HG02571 (cell line): ENCODE measurements around the gene MSH5.
"Not testable (repeated sequence)": the region's sequence is repeated elsewhere in the genome, so short reads cannot be mapped to it uniquely, and the experiment has no call there.

Source experiments
- ATAC-seq: cut with Tn5 transposase; IDR thresholded peaks from one replicate; pipeline ENCODE4 v1.9.1; 2021; ENCODE audit warnings: mild to moderate bottlenecking, moderate library complexity; ENCODE audit not compliant: unreplicated experiment

MSH5 gene

DNA sequence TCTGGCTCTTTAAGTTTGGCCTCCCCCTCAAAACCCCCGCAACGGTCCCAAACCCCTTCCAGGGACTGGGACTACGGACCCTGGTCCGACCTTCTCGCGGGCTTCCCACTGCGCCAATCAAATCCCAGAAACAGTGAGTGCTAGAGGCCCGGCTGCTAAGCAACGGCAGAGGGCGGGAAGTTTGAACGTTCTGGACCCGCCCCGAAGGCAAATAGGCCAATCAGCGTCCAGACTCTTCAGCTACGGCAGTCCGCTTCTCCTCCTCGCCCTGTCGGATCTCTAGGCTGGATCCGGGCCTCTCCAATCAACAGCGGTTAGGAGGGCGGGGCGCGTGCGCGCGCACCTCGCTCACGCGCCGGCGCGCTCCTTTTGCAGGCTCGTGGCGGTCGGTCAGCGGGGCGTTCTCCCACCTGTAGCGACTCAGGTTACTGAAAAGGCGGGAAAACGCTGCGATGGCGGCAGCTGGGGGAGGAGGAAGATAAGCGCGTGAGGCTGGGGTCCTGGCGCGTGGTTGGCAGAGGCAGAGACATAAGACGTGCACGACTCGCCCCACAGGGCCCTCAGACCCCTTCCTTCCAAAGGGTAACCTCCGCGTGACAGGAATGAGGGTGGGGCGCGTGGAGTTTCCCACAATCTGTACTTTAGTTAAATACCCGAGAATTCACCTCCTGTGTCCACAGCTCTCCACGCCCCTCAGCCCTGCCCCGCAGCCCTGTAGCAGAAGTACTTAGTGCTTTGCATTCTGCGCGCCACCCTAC is at the start of gene MSH5:
TSS of gene MSH5 (plus strand) at position 367 of the 758 bp plus-strand sequence. CDS start 462 bp downstream, outside the sequence.
- peak; percentile 77 for ATAC-seq

DNA sequence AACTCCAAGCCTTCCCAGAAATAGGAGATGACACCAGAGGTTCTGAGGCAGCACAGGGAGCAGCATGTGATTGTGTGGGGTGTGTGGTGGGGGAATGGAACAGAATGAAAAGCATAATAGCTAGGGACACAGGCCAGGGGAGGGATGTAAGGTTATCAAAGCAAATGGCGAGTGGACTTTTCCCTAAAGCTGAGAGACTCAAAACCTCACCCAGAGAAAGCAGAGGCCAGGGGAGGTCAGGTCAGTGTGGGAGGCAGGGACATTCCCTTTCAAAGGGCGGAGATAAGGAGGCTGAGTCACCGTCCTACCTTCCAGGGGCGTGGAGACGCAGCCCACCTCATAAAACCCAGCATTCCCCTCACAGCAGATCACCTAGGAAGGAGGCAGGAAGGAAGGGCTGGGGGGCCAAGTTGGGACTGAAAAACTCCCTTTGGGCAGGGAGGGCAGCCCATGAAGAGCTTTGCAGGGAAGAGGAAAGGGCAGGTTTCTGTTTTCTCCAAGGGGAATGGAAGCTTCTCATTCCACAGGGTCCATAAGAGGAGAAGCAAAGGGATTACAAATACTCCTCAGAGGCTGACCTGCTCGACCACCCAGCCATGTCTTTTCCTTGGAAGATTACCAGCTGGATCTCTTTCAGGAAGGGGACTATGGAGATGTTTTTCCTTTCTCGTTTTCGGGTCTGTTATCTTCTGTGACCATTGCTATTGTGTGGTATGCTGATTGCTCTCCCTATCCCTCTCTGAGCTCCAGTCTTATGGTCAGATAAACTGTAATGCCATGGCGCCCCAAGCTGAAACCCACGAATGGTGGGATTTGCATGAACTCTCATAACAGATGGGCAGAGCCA is 49.4 kb upstream of the MSH5 start:
- ATAC-seq, result no peak

DNA sequence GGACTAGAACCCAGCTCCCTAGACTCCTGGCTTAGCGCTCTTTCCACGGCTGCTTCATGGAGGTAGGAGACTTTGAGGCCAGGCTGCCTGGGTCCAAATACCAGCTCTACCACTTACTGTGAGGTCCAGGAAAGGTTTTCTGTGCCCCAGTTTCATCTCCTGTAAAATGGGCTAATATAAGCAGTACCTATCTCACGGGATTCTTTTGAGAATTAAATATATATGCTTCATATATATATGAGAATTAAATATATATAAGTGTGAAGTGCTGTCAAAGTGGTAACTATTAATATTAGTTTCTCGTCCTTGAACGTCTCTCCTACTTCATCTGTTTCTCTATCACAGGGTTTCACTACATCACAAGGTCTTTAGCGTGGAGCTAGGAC is 48.7 kb upstream of the MSH5 start:
- no peak for ATAC-seq

DNA sequence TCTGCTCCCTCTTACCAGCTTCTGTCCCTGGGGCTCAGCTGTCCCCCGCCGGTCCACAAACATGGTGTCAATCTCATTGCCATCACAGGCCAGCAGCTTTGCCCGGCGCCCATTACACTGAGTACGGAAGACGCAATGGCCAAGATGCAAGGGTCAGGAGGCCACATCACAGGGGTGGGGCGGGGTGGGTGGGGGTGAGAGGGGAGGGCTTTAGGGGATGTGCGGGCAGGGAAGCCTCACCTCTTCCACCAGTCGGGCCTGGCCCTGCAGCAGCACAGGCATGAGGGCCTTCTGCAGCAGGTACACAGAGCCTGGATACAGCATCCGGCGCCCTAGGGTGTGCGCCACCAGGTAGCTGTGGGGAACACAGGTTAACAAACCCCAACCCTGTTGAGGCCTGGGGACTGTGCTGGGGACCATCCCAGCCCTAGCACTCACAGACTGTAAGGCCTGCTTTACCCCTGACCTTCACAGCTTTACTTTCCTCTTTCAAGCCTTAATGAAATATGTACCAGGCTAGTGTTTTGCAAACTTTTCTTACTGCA is 48.2 kb upstream of the MSH5 start:
- no peak for ATAC-seq

DNA sequence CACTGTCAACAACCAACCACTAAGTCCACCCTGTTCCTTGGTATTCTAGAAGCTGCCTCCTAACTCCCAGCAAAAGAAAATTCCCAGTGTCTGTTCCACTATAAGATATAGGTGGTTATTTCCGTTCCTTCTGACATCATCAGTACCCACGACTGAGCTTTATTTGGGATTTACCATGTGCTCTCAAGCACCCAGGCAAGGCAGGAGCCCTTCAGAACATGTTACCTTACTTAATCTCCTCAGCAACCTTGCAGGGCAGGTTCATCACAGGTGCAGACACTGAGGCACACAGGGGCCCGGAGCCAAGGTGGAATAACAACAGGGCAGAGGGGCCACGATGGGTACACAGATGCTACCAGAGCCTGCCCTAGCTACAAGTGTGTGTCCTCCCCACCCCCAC is 47.5 kb upstream of the MSH5 start:
- no peak for ATAC-seq

DNA sequence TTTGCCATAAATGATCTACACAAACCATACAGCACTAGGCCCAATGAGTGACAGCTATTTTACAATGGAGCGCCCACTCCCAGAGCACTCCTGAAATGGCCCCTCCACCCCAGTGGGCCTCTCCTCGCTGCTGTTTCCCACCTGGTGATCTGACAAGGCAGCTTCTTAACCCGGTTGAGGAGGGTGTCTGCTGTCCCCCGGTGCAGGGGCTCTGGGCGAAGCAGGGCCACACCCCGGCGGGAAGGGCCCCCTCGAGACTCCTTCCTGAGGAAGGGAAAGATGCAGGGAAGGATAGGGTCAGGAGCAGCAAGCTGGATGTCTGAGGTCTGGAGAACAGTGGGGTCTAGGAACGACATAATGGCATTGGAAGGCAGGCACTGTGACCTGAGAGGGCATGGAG is 46.9 kb upstream of the MSH5 start:
- no peak for ATAC-seq

DNA sequence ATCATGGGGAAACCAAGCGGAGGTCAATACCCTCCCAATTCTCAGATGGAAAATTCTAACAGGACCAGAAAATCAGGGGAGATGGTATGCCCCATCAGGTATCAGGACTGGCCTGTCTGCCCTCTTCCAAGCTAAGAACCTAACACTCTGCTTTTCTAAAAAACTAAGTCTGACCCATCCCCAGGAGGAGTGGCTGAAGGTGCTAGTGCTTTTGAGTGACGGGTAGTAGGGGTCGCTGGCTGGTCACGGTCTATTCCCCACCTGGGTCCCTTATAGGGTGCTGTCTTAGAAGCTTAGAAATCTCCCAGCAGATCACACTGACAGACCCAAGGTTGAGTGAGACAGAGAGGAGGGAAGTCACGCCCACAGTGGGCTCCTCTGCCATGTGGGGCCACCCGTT is 46.3 kb upstream of the MSH5 start:
- ATAC-seq, result no peak

DNA sequence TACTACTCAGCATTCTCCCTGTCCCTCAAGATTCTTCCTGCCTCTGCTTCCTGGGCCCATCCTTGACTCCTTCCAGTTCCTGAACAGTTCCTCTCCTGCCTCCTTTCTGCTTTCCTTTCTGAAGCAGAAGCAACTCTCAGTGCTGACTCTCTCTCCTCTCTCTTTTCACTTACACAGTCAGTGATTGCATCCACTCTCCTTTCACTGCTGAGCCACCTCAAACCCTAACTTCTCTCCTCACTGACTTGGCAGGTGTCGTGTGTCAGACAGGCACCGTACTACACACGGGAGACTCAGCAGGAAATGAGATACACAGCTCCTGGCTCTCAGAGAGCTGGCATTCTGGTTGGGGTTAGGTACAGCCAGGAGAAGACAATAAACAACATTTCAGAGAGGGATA is 42.2 kb upstream of the MSH5 start:
- ATAC-seq, result no peak

DNA sequence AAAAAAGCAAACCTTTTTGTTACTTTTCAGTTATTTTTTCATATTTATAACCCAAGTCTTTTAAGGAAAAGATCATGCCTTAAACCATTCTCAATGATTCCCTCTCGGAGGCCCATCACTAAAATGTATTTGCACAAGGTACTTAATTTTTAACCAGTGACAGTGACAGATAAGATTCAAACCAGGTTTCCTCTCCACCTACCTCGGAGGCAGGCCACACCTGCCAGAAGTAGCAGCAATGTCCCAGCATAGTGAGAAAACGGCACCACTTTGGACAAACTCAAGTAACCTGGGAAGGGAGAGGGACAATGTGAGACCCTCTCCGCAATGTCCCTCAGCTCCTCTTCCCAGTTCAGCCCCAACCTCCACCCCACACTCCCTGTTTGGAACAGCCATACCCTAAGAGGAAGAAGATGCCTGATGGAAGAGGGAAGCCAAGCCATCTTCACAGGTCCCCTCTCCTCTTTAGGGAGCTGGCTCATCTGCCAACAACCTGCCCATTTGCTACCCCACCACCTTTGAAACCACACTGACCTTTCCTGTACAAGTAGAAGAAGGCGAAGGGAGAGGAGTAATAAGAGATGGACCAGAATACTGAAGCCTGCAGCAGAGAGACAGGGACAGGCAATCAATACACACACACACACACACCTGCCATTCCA is 38.9 kb upstream of the MSH5 start:
- no peak for ATAC-seq

DNA sequence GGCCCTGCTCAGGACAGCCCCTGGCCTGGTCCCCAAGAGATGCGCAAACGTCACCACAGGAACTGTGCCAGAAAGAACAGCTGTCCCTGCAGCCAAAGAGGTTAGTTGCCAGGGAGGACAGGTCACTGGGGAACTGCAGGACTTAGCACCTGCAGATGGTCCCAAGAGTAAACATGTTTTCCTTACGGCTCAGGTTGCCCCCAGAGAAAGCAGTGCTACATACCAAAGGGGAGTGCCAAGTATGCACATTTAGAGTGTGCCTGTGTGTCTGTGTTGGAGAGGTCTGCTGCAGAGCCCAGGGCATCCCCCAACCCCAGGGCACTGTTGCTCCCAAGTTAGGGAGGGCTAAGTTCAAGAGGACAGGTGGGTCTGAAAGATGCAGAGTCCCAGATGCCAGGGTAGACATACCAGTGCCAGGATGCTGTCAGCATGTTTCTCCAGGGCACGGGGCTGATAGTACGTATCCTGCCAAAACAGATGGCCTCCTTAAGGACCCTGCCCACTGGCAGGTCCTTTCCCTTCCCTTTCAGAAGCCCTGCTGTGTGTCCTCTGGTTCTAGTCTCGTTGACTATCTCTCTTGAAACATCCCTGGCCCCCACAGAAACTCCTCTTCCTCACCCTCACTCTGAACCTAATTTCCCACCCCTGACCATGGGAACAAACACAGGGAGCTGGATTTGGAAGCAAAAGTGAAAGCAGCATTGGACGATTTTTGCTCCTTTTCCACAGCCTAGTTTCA is 38.0 kb upstream of the MSH5 start:
- ATAC-seq, result no peak

DNA sequence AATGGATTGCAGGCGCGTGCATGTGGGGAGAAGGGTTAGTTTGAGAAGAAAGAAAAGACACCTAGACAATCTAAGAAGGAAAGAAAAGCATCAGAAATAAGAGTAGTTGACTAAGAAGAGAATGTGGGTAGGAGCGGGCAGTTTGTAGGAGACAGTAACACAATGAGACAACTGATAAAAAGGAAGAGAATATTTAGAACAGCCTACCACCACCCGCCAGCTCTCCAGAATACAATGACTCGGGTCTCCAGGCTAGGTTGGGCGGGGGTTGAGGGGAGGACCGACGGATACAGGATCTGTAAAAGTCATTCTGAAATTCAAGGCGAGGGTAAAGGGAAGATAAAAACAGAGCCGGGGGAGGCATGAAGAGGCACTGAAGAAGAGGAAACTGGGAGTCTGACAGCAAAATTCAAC is 37.4 kb upstream of the MSH5 start:
- no peak for ATAC-seq

DNA sequence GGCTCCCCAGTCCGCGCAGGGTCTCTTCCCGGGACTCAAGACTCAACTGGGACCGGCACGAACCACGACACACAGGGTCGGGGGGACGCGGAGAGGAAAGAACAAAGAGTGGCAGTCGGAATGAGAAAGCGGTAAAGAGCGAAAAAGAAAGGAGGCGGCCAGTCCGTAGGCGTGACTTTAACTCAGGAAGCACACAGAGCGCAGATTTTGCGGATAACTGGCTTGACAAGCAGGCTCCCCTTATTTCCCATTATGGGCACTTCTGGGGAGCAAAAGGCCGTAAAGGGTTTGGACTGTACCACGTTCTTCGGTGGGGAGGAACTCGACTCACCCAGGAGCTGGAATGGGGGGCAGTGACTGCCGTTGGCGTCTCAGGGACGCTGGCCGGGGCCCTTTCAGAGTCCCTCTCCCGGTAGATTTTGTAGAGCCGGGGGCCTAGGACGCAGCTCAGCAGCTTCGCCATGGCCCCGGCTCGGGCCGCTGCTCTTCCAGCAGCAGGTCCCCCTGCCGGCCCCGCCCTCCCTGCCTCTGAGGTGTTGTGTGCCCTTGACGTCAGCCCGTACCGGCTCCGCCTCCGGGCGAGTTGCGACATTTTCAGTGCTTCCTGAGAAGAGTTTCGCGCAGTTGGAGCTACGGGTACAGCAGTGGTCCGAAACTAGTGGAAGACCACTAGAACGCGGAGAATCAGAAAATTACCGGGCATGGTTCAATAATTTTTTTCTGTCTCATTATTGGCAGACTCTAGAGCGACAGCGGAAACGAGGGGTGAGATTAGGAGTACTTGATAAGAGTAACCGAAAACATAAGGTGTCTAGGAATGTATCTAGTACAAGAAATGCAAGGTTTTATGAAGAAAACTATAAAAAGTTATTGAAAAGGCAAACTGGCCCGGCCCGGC is 36.7 kb upstream of the MSH5 start, which contains the start of gene ABHD16A:
TSS of gene ABHD16A (minus strand) at position 506 of the 898 bp plus-strand sequence. CDS start at position 463, 43 bp downstream.
- ATAC-seq, result peak; percentile 77

DNA sequence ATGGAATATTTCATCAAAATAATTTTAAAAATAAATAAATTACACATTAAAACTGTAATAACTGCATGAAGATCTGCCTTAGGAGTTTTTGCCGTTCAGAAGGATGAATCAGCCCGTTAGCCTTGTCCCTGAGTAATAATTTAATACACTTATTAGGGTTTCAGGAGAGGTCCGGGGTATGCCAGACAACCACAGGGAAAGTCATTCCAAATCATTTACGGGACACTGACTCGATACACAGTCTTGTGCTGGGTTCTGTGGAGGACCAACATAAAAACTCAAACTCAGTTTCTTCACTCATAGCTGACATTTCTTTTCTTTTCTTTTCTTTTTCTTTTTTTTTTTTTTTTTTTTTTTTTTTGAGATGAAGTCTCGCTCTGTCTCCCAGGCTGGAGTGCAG is 33.9 kb upstream of the MSH5 start:
- no peak for ATAC-seq

DNA sequence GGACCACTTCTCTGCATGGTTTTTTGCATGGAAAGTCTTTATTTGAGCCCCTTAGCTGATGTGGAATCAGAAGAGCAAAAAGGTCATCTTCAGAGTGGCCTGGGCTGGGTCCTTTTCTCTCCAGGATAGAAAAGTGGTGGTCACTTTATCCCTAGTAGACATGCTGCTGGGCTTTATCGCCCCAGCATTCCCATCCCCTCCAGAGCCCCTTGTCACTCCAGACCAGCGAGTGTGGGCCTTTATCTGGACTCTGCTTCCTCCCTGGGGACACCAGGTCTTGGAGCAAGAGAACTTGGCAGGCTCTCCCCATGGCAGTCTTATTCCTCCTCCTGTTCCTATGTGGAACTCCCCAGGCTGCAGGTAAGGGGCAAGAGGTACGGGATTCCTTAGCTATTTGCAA is 33.2 kb upstream of the MSH5 start, which contains the start of gene LY6G6F:
TSS of gene LY6G6F (plus strand) at position 268 of the 400 bp plus-strand sequence. CDS start at position 309, 41 bp downstream.
- no peak for ATAC-seq

DNA sequence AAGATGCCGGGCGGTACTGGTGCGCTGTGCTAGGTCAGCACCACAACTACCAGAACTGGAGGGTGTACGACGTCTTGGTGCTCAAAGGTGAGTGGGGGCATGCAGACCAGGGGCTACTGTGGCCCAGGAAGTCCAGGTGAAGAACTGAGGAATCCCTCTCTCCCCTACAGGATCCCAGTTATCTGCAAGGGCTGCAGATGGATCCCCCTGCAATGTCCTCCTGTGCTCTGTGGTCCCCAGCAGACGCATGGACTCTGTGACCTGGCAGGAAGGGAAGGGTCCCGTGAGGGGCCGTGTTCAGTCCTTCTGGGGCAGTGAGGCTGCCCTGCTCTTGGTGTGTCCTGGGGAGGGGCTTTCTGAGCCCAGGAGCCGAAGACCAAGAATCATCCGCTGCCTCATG is 32.1 kb upstream of the MSH5 start:
- ATAC-seq, result no peak

DNA sequence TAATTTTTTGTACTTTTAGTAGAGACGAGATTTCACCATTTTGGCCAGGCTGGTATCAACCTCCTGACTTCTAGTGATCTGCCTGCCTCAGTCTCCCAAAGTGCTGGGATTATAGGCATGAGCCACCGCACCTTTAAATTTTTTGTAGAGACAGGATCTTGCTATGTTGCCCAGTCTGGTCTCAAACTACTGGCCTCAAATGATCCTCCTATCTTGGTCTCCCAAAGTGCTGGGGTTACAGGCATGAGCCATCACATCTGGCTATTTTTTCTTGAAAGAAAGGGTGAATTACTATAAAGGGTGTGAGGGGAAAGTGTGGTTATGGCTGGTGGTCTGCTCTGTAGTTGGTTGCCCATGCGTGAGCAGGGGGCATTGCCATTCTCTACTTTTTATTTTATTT is 31.6 kb upstream of the MSH5 start:
- ATAC-seq, result no peak

DNA sequence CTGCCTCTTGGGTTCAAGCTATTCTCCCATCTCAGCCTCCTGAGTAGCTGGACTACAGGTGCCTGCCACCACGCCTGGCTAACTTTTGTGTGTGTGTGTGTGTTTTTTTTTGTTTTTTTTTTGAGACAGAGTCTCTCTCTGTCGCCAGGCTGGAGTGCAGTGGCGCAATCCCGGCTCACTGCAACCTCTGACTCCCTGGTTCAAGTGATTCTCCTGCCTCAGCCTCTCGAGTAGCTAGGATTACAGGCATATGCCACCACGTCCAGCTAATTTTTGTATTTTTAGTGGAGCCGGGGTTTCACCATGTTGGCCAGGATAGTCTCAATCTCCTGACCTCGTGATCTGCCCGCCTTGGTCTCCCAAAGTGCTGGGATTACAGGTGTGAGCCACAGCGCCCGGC is 30.6 kb upstream of the MSH5 start:
- ATAC-seq, result not testable (repeated sequence)

DNA sequence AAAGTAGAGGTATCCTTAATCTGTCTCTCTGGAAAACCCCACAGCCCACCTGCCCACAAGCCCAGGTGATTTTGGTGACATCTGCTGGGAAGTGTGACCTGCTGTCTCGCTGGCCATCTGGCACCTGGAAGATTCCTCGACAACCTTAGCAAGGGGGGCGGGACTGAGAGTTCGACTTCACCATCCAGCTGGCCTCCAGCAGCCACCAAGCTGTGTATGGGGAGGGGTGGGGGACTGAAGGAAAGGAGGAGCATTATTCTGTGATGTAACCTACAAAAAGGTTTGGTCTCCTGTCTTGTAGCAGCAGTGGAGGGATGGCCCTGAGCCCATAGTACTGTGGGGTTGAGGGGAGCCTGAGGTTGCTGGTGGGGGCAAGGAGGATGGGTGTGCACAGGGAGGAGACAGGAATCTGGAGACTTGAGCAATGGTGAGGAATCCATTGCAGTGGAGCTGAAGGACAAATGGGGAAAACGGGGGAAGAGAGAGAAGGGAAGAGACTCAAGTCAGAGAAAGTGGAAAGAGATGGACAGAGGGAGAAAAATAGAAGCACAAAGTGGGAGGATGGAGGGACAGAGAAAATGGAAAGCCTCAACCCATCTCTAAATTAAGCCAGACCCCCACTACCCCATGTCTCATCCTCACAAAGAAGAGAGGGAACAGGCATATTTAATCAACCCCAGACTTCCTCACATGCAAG is 29.1 kb upstream of the MSH5 start:
- ATAC-seq, result no peak

DNA sequence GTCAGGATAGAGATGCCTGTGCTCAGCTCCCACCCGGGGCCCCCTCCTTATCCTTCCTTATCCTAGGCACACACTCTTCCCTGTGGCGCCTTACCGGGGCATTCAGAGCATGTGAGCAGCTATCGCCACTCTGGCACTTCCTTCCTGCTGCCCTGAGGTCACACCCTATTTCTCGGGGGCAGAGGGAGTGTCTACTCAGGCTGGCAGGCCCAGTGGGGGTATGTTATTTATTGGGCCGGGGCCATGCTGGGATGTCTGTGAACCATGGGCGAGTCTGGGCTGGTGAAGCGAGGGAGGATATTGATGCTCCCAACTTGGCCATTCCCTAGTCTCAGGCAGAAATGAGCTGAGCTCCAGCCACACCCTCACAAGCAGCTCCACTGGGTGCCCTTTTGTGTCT is 28.6 kb upstream of the MSH5 start:
- ATAC-seq, result no peak
